PFSK-1 (cell line): ENCODE measurements around the gene CENPI.

ENCODE experiments used
- FOXP2 ChIP-seq: optimal IDR thresholded peaks from 2 replicates; pipeline ENCODE3; 2011; ENCODE audit warnings: borderline replicate concordance, control low read depth, inconsistent platforms; ENCODE audit not compliant: insufficient read depth; ENCODE audit errors: extremely low read length, extremely low read depth
- POLR2AphosphoS5 ChIP-seq: IDR thresholded peaks from 2 replicates; pipeline ENCODE4 v1.6.1; 2012; ENCODE audit warnings: low read depth, mild to moderate bottlenecking, control low read depth, low read length, moderate library complexity
- REST ChIP-seq, 2 experiments: IDR thresholded peaks; 2 replicates each; pipeline versions ENCODE4 v1.6.1 to v1.8.0; 2011 to 2012; ENCODE audit warnings: low read depth in 2 of 2, low read length in 2 of 2, control low read depth in 1 of 2, inconsistent platforms in 1 of 2, mild to moderate bottlenecking in 1 of 2, moderate library complexity in 1 of 2; ENCODE audit not compliant: insufficient read depth in 1 of 2
- SIN3A ChIP-seq: IDR thresholded peaks from 2 replicates; pipeline ENCODE4 v1.6.1; 2012; ENCODE audit warnings: mild to moderate bottlenecking, low read length, moderate library complexity, borderline replicate concordance; ENCODE audit not compliant: insufficient read depth
- TAF1 ChIP-seq: IDR thresholded peaks from 2 replicates; pipeline ENCODE4 v1.6.1; 2012; ENCODE audit warnings: low read length, control low read depth, borderline replicate concordance; ENCODE audit not compliant: insufficient read depth

The CENPI gene

GRCh38 chrX:101080326-101081124 is 17.5 kb upstream of the CENPI start:
- no peak for TF ChIP-seq TAF1
- TF ChIP-seq SIN3A: no peak
- no peak for TF ChIP-seq FOXP2
- no peak for TF ChIP-seq REST (IDR thresholded peaks at IDR 0.05; ENCODE audit: insufficient read depth in 1 of 2, low read depth in 2 of 2, low read length in 2 of 2)
- no peak for TF ChIP-seq POLR2AphosphoS5

- no peak for TF ChIP-seq SIN3A
- TF ChIP-seq TAF1: no peak
- TF ChIP-seq POLR2AphosphoS5: no peak
- TF ChIP-seq FOXP2: no peak
- TF ChIP-seq REST (IDR thresholded peaks at IDR 0.05; ENCODE audit: insufficient read depth in 1 of 2, low read depth in 2 of 2, low read length in 2 of 2): no peak
These were observed 16.8 kb upstream of the CENPI start for GRCh38 chrX:101081231-101081630.

- TF ChIP-seq FOXP2 (no peak), SIN3A (no peak), POLR2AphosphoS5 (no peak), TAF1 (no peak), REST (IDR thresholded peaks at IDR 0.05; ENCODE audit: insufficient read depth in 1 of 2, low read depth in 2 of 2, low read length in 2 of 2) (no peak)
These were observed 6.2 kb upstream of the CENPI start for GRCh38 chrX:101091817-101092216.

GRCh38 chrX:101108284-101108683 is 10.3 kb downstream of the CENPI start:
- TF ChIP-seq FOXP2 (no peak), SIN3A (no peak), REST (IDR thresholded peaks at IDR 0.05; ENCODE audit: insufficient read depth in 1 of 2, low read depth in 2 of 2, low read length in 2 of 2) (no peak), TAF1 (no peak), POLR2AphosphoS5 (no peak)
